T-cell (primary cell): ENCODE results near the gene WFS1. TPM values are rescaled to one million over a fixed set of nuclear protein-coding genes. Genes with fewer than 3 reads are reported as not detected.

Source experiments
- ATAC-seq, 4 experiments: fragments of 200-7000 bp in 3 of 4; fragments of 150-1000 bp in 1 of 4; cut with Tn5 transposase; replicated peaks in 1 of 4; 1 replicate in 3 of 4; 2 replicates in 1 of 4; pipeline ENCODE4 v1.10.0; 2021; ENCODE audit warnings: moderate library complexity in 3 of 4, mild to moderate bottlenecking in 2 of 4, moderate number of reproducible peaks in 1 of 4
- CTCF ChIA-PET, 2 donors: fragments of 300-600 bp; sonication (Branson Sonifier 250); formaldehyde crosslinking; loops; one replicate each; lab custom pipeline; 2022; ENCODE audit warnings: antibody characterized with exemption in 2 of 2; lab: Charles Lee
- POLR2A ChIA-PET, 2 donors: fragments of 300-600 bp; sonication (Branson Sonifier 250); formaldehyde crosslinking; loops; one replicate each; lab custom pipeline; 2022; ENCODE audit warnings: antibody characterized with exemption in 2 of 2; lab: Charles Lee
- DNase-seq, 35 experiments: peaks; one replicate each; pipeline versions ENCODE4 v3.0.0 to v3.0.0-alpha.2; 2013 to 2023
- H3K27ac ChIP-seq: one replicate; pipeline ENCODE4 v1.5.1; 2013; ENCODE audit warnings: low read length
- H3K27me3 ChIP-seq, 2 experiments: replicated peaks in 1 of 2; 1 replicate in 1 of 2; 2 replicates in 1 of 2; pipeline versions ENCODE4 v1.6.1 to v1.7.0; 2013; ENCODE audit warnings: low read length in 1 of 2, mixed read lengths in 1 of 2; ENCODE audit not compliant: control insufficient read depth in 2 of 2, insufficient read depth in 2 of 2; ENCODE audit errors: extremely low read depth in 1 of 2
- H3K36me3 ChIP-seq, 2 donors: 1 replicate in 1 of 2; 2 replicates in 1 of 2; pipeline versions ENCODE4 v1.6.1 to v1.7.0; 2013; ENCODE audit warnings: low read length in 1 of 2; ENCODE audit not compliant: control insufficient read depth in 2 of 2, insufficient read depth in 1 of 2; ENCODE audit errors: extremely low read depth in 1 of 2
- H3K4me1 ChIP-seq, 2 experiments: 1 replicate in 1 of 2; 2 replicates in 1 of 2; pipeline versions ENCODE4 v1.6.1 to v1.7.0; 2013; ENCODE audit warnings: low read length in 2 of 2, mixed read lengths in 1 of 2; ENCODE audit not compliant: insufficient read depth in 2 of 2, control insufficient read depth in 1 of 2; ENCODE audit errors: extremely low read depth in 1 of 2
- H3K4me3 ChIP-seq, 2 donors: 1 replicate in 1 of 2; 2 replicates in 1 of 2; pipeline versions ENCODE4 v1.5.1 to v1.7.0; 2013; ENCODE audit warnings: mild to moderate bottlenecking in 2 of 2, low read length in 1 of 2, moderate library complexity in 1 of 2; ENCODE audit not compliant: control insufficient read depth in 1 of 2; ENCODE audit errors: extremely low read depth in 1 of 2
- H3K9me3 ChIP-seq: 2 replicates; pipeline ENCODE4 v1.7.0; 2013
- H3K27ac Mint-ChIP-seq, 2 donors: one replicate each; pipeline ENCODE4 v1.8.0; 2020 to 2021; ENCODE audit warnings: mild to moderate bottlenecking in 2 of 2, mixed read lengths in 2 of 2
- H3K27me3 Mint-ChIP-seq, 2 donors: one replicate each; pipeline ENCODE4 v1.8.0; 2021 to 2022; ENCODE audit warnings: mixed read lengths in 2 of 2
- H3K36me3 Mint-ChIP-seq: one replicate; pipeline ENCODE4 v1.8.0; 2021; ENCODE audit warnings: mixed read lengths
- H3K4me1 Mint-ChIP-seq, 3 donors: one replicate each; pipeline ENCODE4 v1.8.0; 2020 to 2022; ENCODE audit warnings: mixed read lengths in 3 of 3, mild to moderate bottlenecking in 1 of 3
- H3K4me3 Mint-ChIP-seq, 3 donors: one replicate each; pipeline ENCODE4 v1.8.0; 2020 to 2022; ENCODE audit warnings: mild to moderate bottlenecking in 3 of 3, mixed read lengths in 3 of 3, moderate library complexity in 3 of 3
- H3K9me3 Mint-ChIP-seq, 3 donors: one replicate each; pipeline ENCODE4 v1.8.0; 2020 to 2022; ENCODE audit warnings: mixed read lengths in 3 of 3
- WGBS: methylation state at CpG from one replicate; pipeline ENCODE4 v1.1.5; 2013; ENCODE audit warnings: missing lambda C conversion rate; ENCODE audit not compliant: insufficient coverage; 5-methylcytosine and 5-hydroxymethylcytosine counted together
- total RNA-seq, 35 experiments: library from RNA in 6 of 35; stranded (reverse) in 6 of 35; fragments of 120-200 nt in 1 of 35; gene quantifications; one replicate each; pipeline versions ENCODE4 v1.2.1 to v1.2.4 and lab custom pipeline; 2013 to 2026

The WFS1 gene
- total RNA-seq, 5 donors from 2014 or later (not counting 1 experiment from before 2014, with no cell fraction given), result 3.2 to 6.2 (median 5.1) TPM

- Histone ChIP-seq H3K27ac (no peak overlapping the region), H3K4me1 (no peaks in the 10 kb centered on the region), H3K4me3 (no peak overlapping the region), H3K9me3 (no peaks in the 10 kb centered on the region), H3K27me3 (peaks cover 0 to 69% of the 10 kb centered on the region in 2 experiments), H3K36me3 (no peaks in the 10 kb centered on the region)
- Mint-ChIP-seq H3K4me1 (peaks cover 0 to 3% (median 0%) of the 10 kb centered on the region in 3 donors), H3K36me3 (no peaks in the 10 kb centered on the region), H3K9me3 (peaks cover 0 to 6% (median 2%) of the 10 kb centered on the region in 3 donors), H3K27me3 (peaks cover 26 to 43% of the 10 kb centered on the region in 2 donors), H3K27ac (no peak overlapping the region), H3K4me3 (no peak overlapping the region)
- no peak for DNase-seq
- ATAC-seq, result no peak
- CTCF ChIA-PET, result interaction anchor here (0.6 kb wide), 3 partner anchors 68 to 192 kb away, joined by 3 read pairs; no protein-coding TSS in a partner anchor
- POLR2A ChIA-PET, result no interaction called here
- WGBS, result 30% methylated on average over 5 of the region's 6 CpGs
Observed at GRCh38 chr4:6320663-6321062, 51.0 kb downstream of the WFS1 start.

GRCh38 chr4:6321361-6321760 lies 51.7 kb downstream of the WFS1 start:
- H3K27ac Mint-ChIP-seq, result no peak overlapping the region
- H3K27me3 ChIP-seq, result peaks cover 0 to 75% of the 10 kb centered on the region in 2 experiments
- WGBS, result 40% methylated on average over 1 of the region's 2 CpGs
- H3K27me3 Mint-ChIP-seq, result peaks cover 29 to 49% of the 10 kb centered on the region in 2 donors
- no peak for DNase-seq
- no peaks in the 10 kb centered on the region for H3K4me1 ChIP-seq
- no peak overlapping the region for H3K4me3 ChIP-seq
- peaks cover 0 to 3% (median 0%) of the 10 kb centered on the region in 3 donors for H3K4me1 Mint-ChIP-seq
- no peak overlapping the region for H3K27ac ChIP-seq
- no peaks in the 10 kb centered on the region for H3K36me3 ChIP-seq
- no peaks in the 10 kb centered on the region for H3K36me3 Mint-ChIP-seq
- no peak for ATAC-seq
- no peak overlapping the region for H3K4me3 Mint-ChIP-seq
- ChIA-PET CTCF (no interaction called here), POLR2A (no interaction called here)
- H3K9me3 ChIP-seq, result no peaks in the 10 kb centered on the region
- peaks cover 0 to 6% (median 2%) of the 10 kb centered on the region in 3 donors for H3K9me3 Mint-ChIP-seq

GRCh38 chr4:6322067-6322760 lies 52.6 kb downstream of the WFS1 start:
- H3K27ac ChIP-seq, result no peak overlapping the region
- Mint-ChIP-seq H3K27ac (no peak overlapping the region), H3K27me3 (peaks cover 30 to 55% of the 10 kb centered on the region in 2 donors), H3K4me1 (peaks cover 0 to 3% (median 0%) of the 10 kb centered on the region in 3 donors), H3K4me3 (no peak overlapping the region), H3K9me3 (peaks cover 0 to 6% (median 2%) of the 10 kb centered on the region in 3 donors), H3K36me3 (no peaks in the 10 kb centered on the region)
- no peaks in the 10 kb centered on the region for H3K9me3 ChIP-seq
- H3K36me3 ChIP-seq, result no peaks in the 10 kb centered on the region
- H3K4me3 ChIP-seq, result no peak overlapping the region
- WGBS, result 88% methylated on average over 17 of the region's 23 CpGs
- H3K4me1 ChIP-seq, result peaks cover 0 to 2% of the 10 kb centered on the region in 2 experiments
- ChIA-PET CTCF (no interaction called here), POLR2A (no interaction called here)
- H3K27me3 ChIP-seq, result peaks cover 0 to 76% of the 10 kb centered on the region in 2 experiments
- DNase-seq (no peak), ATAC-seq (no peak)

GRCh38 chr4:6322761-6323566 lies 53.3 kb downstream of the WFS1 start:
- no peaks in the 10 kb centered on the region for H3K36me3 Mint-ChIP-seq
- Histone ChIP-seq H3K27ac (no peak overlapping the region), H3K36me3 (no peaks in the 10 kb centered on the region), H3K4me3 (no peak overlapping the region), H3K27me3 (peaks cover 0 to 77% of the 10 kb centered on the region in 2 experiments), H3K4me1 (peaks cover 0 to 7% of the 10 kb centered on the region in 2 experiments), H3K9me3 (no peaks in the 10 kb centered on the region)
- ChIA-PET CTCF (interaction anchor here in 1 of 2 donors (1.2 kb wide), 1 partner anchor 10 kb away, joined by 3 read pairs; no protein-coding TSS in a partner anchor), POLR2A (no interaction called here)
- 66% methylated on average over 28 of the region's 33 CpGs for WGBS
- no peak overlapping the region for H3K4me3 Mint-ChIP-seq
- peaks cover 0 to 6% (median 2%) of the 10 kb centered on the region in 3 donors for H3K9me3 Mint-ChIP-seq
- no peak overlapping the region for H3K27ac Mint-ChIP-seq
- DNase-seq (no peak), ATAC-seq (no peak)
- H3K27me3 Mint-ChIP-seq, result peaks cover 29 to 53% of the 10 kb centered on the region in 2 donors
- peaks cover 0 to 3% (median 0%) of the 10 kb centered on the region in 3 donors for H3K4me1 Mint-ChIP-seq

GRCh38 chr4:6324461-6324998 lies 54.9 kb downstream of the WFS1 start:
- ChIA-PET POLR2A (no interaction called here), CTCF (interaction anchor here (0.7 to 1.2 kb wide), 3 partner anchors 64 to 74 kb away, joined by 3 to 5 read pairs (median 4); no protein-coding TSS in a partner anchor)
- no peak for DNase-seq
- Mint-ChIP-seq H3K27me3 (peaks cover 37 to 56% of the 10 kb centered on the region in 2 donors), H3K4me1 (peaks cover 0 to 3% (median 0%) of the 10 kb centered on the region in 3 donors), H3K27ac (no peak overlapping the region), H3K36me3 (no peaks in the 10 kb centered on the region), H3K4me3 (no peak overlapping the region), H3K9me3 (peaks cover 0 to 6% (median 2%) of the 10 kb centered on the region in 3 donors)
- no peak for ATAC-seq
- Histone ChIP-seq H3K9me3 (no peaks in the 10 kb centered on the region), H3K4me1 (peaks cover 0 to 7% of the 10 kb centered on the region in 2 experiments), H3K27me3 (peaks cover 0 to 75% of the 10 kb centered on the region in 2 experiments), H3K36me3 (no peaks in the 10 kb centered on the region), H3K27ac (no peak overlapping the region), H3K4me3 (no peak overlapping the region)
- whole genome bisulfite sequencing, result 4% methylated on average over 3 of the region's 15 CpGs
